Measurements from ENCODE around the gene SLC25A12.

DNA sequence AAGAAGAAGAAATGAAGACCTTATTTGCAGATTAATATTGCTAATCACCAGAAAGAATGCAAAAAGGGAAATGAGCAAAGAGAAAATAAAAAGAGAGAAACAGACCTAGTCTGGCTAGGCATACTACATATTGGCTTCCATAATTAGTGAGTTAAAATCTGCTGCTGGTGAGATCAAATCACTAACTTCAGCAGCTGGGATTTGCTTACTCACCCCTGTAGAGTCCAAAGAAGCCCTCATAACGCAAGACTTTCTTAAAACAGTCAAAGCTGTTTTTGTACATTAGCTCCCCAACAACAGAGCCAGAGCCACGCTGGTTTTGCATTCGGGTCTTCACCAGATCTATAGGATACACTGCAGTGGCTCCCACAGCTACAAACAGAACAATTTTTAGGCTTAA lies 80.9 kb downstream of the SLC25A12 start:
- TF ChIP-seq POLR2A (IDR thresholded peaks at IDR 0.05) (no peak), EP300 (IDR thresholded peaks at IDR 0.05) (no peak)
- TF ChIP-seq, protein P1, sequence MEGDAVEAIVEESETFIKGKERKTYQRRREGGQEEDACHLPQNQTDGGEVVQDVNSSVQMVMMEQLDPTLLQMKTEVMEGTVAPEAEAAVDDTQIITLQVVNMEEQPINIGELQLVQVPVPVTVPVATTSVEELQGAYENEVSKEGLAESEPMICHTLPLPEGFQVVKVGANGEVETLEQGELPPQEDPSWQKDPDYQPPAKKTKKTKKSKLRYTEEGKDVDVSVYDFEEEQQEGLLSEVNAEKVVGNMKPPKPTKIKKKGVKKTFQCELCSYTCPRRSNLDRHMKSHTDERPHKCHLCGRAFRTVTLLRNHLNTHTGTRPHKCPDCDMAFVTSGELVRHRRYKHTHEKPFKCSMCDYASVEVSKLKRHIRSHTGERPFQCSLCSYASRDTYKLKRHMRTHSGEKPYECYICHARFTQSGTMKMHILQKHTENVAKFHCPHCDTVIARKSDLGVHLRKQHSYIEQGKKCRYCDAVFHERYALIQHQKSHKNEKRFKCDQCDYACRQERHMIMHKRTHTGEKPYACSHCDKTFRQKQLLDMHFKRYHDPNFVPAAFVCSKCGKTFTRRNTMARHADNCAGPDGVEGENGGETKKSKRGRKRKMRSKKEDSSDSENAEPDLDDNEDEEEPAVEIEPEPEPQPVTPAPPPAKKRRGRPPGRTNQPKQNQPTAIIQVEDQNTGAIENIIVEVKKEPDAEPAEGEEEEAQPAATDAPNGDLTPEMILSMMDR (IDR thresholded peaks at IDR 0.05): no peak

Data from ovary (tissue), 3 donors.